Activated T-cell treated with anti-CD3 and anti-CD28 coated beads, Interleukin-2, amount 50 U/mL, for 24 hours (primary cell): ENCODE measurements around the gene SRP72.
A peak's percentile ranks its signal among the peaks of the same experiment; 100 is the strongest.
"Not testable (repeated sequence)": the region's sequence is repeated elsewhere in the genome, so short reads cannot be mapped to it uniquely, and the experiment has no call there.

Experiments used
- DNase-seq: peaks from one replicate; pipeline ENCODE4 v3.0.0-alpha.2; 2020
- H3K27ac Mint-ChIP-seq: 2 replicates; pipeline ENCODE4 v1.8.0; 2020; ENCODE audit warnings: mild to moderate bottlenecking, mixed read lengths
- H3K27me3 Mint-ChIP-seq: 2 replicates; pipeline ENCODE4 v1.8.0; 2020; ENCODE audit warnings: mixed read lengths
- H3K36me3 Mint-ChIP-seq: 2 replicates; pipeline ENCODE4 v1.8.0; 2020; ENCODE audit warnings: low read depth, mixed read lengths
- H3K4me1 Mint-ChIP-seq: 2 replicates; pipeline ENCODE4 v1.8.0; 2020; ENCODE audit warnings: low read depth, mixed read lengths
- H3K4me3 Mint-ChIP-seq: 2 replicates; pipeline ENCODE4 v1.8.0; 2020; ENCODE audit warnings: mild to moderate bottlenecking, moderate library complexity, mixed read lengths
- H3K9me3 Mint-ChIP-seq: 2 replicates; pipeline ENCODE4 v1.8.0; 2020; ENCODE audit warnings: mixed read lengths

Gene SRP72

DNA sequence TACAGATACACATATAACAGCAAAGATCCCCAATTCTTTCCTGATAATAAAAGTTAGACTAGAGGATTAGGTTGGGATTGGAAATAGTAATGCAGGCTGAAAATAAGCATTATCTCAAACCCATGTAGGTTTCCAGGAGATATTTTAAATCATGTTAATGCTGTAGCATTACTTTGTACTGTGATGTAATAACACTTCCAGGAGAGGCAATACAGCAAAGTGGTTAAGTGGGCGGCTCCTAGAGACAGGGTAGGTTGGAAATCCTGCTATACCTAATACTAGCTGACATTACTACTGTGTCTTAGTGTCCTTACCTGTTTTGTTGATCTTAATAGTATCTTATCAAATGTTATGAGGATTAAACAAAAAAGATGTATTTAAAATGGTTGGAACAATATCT is 21.7 kb upstream of the SRP72 start:
- Mint-ChIP-seq H3K36me3 (peaks cover 95% of the 10 kb centered on the region), H3K27ac (no peak overlapping the region), H3K4me3 (no peak overlapping the region), H3K9me3 (no peaks in the 10 kb centered on the region), H3K4me1 (peaks cover 38% of the 10 kb centered on the region), H3K27me3 (no peaks in the 10 kb centered on the region)
- no peak for DNase-seq

DNA sequence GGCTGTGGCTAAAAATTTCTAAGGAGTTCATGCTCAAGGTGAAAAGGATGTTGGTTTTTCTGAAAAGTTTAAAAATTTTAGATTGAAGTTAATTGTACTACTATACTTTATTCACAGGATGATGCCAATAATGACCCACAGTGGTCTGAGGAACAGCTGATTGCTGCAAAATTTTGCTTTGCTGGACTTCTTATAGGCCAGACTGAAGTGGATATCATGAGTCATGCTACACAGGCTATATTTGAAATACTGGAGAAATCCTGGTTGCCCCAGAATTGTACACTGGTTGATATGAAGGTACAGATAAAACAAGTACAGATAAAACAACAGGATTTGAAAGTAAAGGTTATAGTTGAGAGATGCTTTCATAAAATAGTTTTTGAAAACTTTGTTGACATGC is 19.1 kb upstream of the SRP72 start:
- no peak overlapping the region for H3K4me3 Mint-ChIP-seq
- H3K36me3 Mint-ChIP-seq: peaks cover 98% of the 10 kb centered on the region
- no peak overlapping the region for H3K27ac Mint-ChIP-seq

DNA sequence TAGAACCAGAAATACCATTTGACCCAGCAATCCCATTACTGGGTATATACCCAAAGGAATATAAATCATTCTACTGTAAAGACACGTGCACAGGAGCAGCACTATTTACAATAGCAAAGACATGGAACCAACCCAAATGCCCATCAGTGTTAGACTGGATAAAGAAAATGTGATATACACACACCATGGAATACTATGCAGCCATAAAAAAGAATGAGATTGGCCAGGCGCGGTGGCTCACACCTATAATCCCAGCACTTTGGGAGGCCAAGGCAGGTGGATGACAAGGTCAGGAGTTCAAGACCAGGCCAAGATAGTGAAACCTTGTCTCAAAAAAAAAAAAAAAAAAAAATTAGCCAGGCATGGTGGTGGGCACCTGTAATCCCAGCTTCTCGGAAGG is 17.9 kb upstream of the SRP72 start:
- peaks cover 98% of the 10 kb centered on the region for H3K36me3 Mint-ChIP-seq
- peaks cover 16% of the 10 kb centered on the region for H3K4me1 Mint-ChIP-seq
- not testable (repeated sequence) for DNase-seq, H3K9me3 Mint-ChIP-seq, H3K4me3 Mint-ChIP-seq, H3K27me3 Mint-ChIP-seq, H3K27ac Mint-ChIP-seq

More for the DNA sequence above, 19.1 kb upstream of the SRP72 start:
- H3K9me3 Mint-ChIP-seq: no peaks in the 10 kb centered on the region
- peaks cover 25% of the 10 kb centered on the region for H3K4me1 Mint-ChIP-seq
- no peak for DNase-seq
- no peaks in the 10 kb centered on the region for H3K27me3 Mint-ChIP-seq

DNA sequence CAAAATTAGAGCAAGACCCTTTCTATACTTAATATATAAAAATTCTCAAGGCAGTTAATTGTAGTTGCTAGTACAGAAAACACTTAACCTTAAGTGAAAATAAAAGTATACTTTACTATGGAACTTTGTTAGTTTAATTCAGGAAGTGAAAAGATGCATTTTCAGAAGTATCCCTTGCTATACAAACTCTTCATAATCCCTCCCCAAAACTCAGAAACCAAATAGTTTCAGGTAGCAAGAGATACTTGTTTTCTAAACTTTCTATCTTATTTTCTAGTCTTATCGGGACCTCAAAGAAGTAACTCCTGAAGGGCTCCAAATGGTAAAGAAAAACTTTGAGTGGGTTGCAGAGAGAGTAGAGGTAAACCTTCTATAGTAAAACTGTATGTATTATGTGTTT is 17.1 kb upstream of the SRP72 start:
- Mint-ChIP-seq H3K4me1 (peaks cover 11% of the 10 kb centered on the region), H3K27ac (no peak overlapping the region)

DNA sequence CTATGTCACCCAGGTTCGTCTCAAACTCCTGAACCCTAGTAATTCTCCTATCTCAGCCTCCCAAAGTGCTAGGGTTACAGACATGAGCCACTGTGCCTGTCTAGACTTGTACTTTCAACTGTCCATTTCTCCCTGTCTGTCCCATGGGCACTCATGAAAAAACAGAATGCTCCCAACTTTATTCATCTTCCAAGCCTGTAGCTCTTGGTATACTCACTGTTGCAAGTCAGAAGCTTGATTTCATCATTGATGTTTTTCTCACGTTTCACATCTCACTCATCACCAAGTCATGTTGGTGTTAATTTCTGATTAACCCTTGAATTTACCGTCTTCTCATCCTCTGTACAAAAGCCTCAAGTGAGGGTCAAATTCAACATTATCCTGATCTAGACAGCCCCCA is 7.3 kb upstream of the SRP72 start:
- no peak for DNase-seq
- Mint-ChIP-seq H3K27ac (peak overlapping the region; percentile 73), H3K36me3 (peaks cover 97% of the 10 kb centered on the region), H3K9me3 (no peaks in the 10 kb centered on the region), H3K27me3 (no peaks in the 10 kb centered on the region), H3K4me3 (no peak overlapping the region), H3K4me1 (peaks cover 40% of the 10 kb centered on the region)

More for the DNA sequence above, 17.1 kb upstream of the SRP72 start:
- H3K36me3 Mint-ChIP-seq: peaks cover 98% of the 10 kb centered on the region
- no peak for DNase-seq
- H3K27me3 Mint-ChIP-seq: no peaks in the 10 kb centered on the region
- H3K4me3 Mint-ChIP-seq: no peak overlapping the region
- no peaks in the 10 kb centered on the region for H3K9me3 Mint-ChIP-seq

DNA sequence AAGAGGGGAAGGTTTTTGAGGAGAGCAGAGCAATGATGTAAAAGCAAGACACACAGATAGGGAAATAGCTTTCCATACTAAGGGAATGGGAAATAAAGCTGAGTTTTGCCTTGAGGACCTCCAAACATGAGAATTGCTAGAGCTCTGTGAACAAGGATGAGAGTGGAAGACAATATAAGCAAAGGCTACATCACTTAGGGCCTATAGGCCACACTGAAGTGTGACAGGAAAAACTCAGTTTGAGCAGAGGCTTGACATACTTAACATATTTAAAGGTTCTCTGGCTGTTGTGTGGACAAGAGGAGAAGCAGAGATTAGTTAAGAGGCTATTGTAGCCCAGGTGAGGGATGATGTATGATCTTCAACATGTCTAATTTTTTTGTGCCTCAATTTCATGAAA is 5.3 kb upstream of the SRP72 start:
- H3K27me3 Mint-ChIP-seq: no peaks in the 10 kb centered on the region
- no peaks in the 10 kb centered on the region for H3K9me3 Mint-ChIP-seq
- no peak overlapping the region for H3K4me3 Mint-ChIP-seq
- H3K27ac Mint-ChIP-seq: peak overlapping the region; percentile 35
- DNase-seq: no peak
- peaks cover 90% of the 10 kb centered on the region for H3K36me3 Mint-ChIP-seq
- H3K4me1 Mint-ChIP-seq: peaks cover 48% of the 10 kb centered on the region

DNA sequence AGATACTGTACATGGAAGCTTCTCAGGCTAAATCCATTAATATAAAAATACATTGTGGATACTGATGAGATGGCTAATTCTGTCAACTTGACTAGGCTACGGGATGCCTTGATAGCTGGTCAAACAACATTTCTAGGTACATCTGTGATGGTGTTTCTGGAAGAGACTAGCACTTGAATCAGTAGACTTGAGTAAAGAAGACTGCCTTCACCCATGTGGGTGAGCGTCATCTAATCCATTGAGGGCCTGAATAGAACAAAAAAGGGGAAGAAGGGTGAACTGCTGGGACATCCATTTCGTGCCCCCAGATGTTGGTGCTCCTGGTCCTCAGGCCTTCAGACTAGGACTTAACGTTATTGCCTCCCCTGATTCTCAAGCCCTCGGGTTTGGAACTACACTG is 3.7 kb upstream of the SRP72 start:
- no peaks in the 10 kb centered on the region for H3K9me3 Mint-ChIP-seq
- H3K4me1 Mint-ChIP-seq: peaks cover 49% of the 10 kb centered on the region
- no peak overlapping the region for H3K4me3 Mint-ChIP-seq
- peaks cover 88% of the 10 kb centered on the region for H3K36me3 Mint-ChIP-seq
- H3K27me3 Mint-ChIP-seq: no peaks in the 10 kb centered on the region
- no peak for DNase-seq
- H3K27ac Mint-ChIP-seq: peak overlapping the region; percentile 72

- peak overlapping the region; percentile 21 for H3K4me3 Mint-ChIP-seq
- no peaks in the 10 kb centered on the region for H3K9me3 Mint-ChIP-seq
- no peaks in the 10 kb centered on the region for H3K27me3 Mint-ChIP-seq
- no peak for DNase-seq
- H3K4me1 Mint-ChIP-seq: peaks cover 57% of the 10 kb centered on the region
- H3K36me3 Mint-ChIP-seq: peaks cover 86% of the 10 kb centered on the region
- H3K27ac Mint-ChIP-seq: peak overlapping the region; percentile 72
These were observed 2.8 kb upstream of the SRP72 start for GRCh38 chr4:56464581-56464980.

- no peak for DNase-seq
- Mint-ChIP-seq H3K4me3 (peak overlapping the region; percentile 98), H3K9me3 (no peaks in the 10 kb centered on the region), H3K4me1 (peaks cover 55% of the 10 kb centered on the region), H3K36me3 (peaks cover 85% of the 10 kb centered on the region), H3K27me3 (no peaks in the 10 kb centered on the region), H3K27ac (peak overlapping the region; percentile 99)
These were observed 1.7 kb upstream of the SRP72 start for GRCh38 chr4:56465599-56466295.

GRCh38 chr4:56466296-56466761 is 1.1 kb upstream of the SRP72 start:
- H3K4me1 Mint-ChIP-seq: peaks cover 54% of the 10 kb centered on the region
- not testable (repeated sequence) for H3K9me3 Mint-ChIP-seq, H3K27me3 Mint-ChIP-seq, DNase-seq
- H3K27ac Mint-ChIP-seq: peak overlapping the region; percentile 99
- peak overlapping the region; percentile 98 for H3K4me3 Mint-ChIP-seq
- peaks cover 85% of the 10 kb centered on the region for H3K36me3 Mint-ChIP-seq

DNA sequence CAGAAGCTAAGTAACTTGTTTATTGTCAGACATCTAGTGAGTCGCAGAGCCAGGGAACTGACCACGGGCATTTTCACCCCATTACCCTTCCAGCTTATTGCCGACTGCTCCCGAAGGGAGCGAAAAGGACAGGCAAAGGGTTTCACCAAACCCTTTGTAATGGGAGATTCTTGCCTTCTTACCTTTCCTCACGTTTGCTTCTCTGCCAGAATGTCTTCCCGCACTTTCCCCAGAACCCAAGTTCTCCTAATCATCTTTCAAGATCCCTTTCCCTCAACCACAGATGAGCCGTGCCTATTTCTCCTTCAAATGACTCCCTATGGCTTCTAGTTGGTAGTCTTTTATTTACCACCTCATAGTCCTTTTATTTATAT is 520 bp upstream of the SRP72 start:
- Mint-ChIP-seq H3K4me3 (peak overlapping the region; percentile 98), H3K27me3 (no peaks in the 10 kb centered on the region), H3K4me1 (peaks cover 56% of the 10 kb centered on the region), H3K36me3 (peaks cover 85% of the 10 kb centered on the region), H3K9me3 (no peaks in the 10 kb centered on the region), H3K27ac (peak overlapping the region; percentile 99)
- DNase-seq: no peak

- Mint-ChIP-seq H3K9me3 (no peaks in the 10 kb centered on the region), H3K4me1 (peaks cover 50% of the 10 kb centered on the region), H3K27ac (peak overlapping the region; percentile 99), H3K27me3 (no peaks in the 10 kb centered on the region), H3K4me3 (peak overlapping the region; percentile 98), H3K36me3 (peaks cover 85% of the 10 kb centered on the region)
- DNase-seq: no peak
These were observed 643 bp downstream of the SRP72 start for GRCh38 chr4:56468097-56468422.

- no peaks in the 10 kb centered on the region for H3K9me3 Mint-ChIP-seq
- no peak for DNase-seq
- peaks cover 85% of the 10 kb centered on the region for H3K36me3 Mint-ChIP-seq
- no peaks in the 10 kb centered on the region for H3K27me3 Mint-ChIP-seq
- peak overlapping the region; percentile 73 for H3K27ac Mint-ChIP-seq
- peaks cover 39% of the 10 kb centered on the region for H3K4me1 Mint-ChIP-seq
- peak overlapping the region; percentile 98 for H3K4me3 Mint-ChIP-seq
These were observed 2.2 kb downstream of the SRP72 start for GRCh38 chr4:56469489-56470210.

DNA sequence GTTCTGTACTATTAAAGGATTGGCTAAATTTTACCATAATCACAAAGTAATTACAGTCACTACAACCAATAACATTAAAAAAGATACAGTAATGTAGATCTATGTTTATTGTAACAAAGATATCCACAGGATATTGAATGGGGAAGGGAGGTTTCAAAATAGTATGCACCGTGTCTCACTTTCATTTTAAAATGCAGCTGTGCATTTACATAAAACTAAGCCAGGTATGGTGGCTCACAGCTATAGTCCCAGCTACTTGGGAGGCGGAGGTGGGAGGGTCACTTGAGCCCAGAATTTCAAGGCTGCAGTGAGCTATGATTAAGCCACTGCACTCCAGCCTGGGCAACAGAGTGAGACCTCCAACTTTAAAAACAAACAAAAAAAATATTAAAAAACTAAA is 8.5 kb downstream of the SRP72 start:
- Mint-ChIP-seq H3K36me3 (peaks cover 98% of the 10 kb centered on the region), H3K4me3 (no peak overlapping the region), H3K9me3 (no peaks in the 10 kb centered on the region), H3K4me1 (peaks cover 2% of the 10 kb centered on the region), H3K27ac (no peak overlapping the region), H3K27me3 (no peaks in the 10 kb centered on the region)
- DNase-seq: no peak

DNA sequence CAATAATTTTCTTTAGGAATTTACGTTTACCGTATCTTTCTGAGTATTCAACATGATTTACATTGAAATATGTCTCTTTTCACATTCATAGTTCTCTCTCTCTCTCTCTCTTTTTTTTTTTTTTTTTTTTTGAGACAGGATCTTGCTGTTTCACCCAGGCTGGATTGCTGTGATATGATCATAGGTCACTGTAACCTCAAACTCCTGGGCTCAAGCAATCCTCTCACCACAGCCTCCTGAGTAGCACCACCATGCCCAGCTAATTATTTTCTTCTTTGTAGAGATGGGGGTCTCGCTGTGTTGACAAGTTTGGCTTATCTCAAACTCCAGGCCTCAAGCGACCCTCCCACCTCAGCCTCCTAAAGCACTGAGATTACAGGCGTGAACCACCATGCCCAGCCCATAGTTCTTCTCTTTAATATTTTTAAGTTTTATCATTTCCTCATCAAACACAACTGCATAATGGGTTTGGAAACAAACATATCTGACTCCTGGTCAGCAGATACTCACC is 9.8 kb downstream of the SRP72 start:
- Mint-ChIP-seq H3K4me1 (no peaks in the 10 kb centered on the region), H3K9me3 (no peaks in the 10 kb centered on the region), H3K4me3 (no peak overlapping the region), H3K27me3 (no peaks in the 10 kb centered on the region), H3K27ac (no peak overlapping the region), H3K36me3 (peaks cover 91% of the 10 kb centered on the region)
- no peak for DNase-seq
